A549 (cell line): ENCODE data around the gene CEP63.

Source experiments
- CEBPB ChIP-seq, 2 experiments: fragments of >200 bp in 1 of 2; sonication (Bioruptor Twin) in 1 of 2; formaldehyde crosslinking in 1 of 2; IDR thresholded peaks; 2 replicates each; pipeline ENCODE4 v1.6.1; 2012 to 2016
- JUN ChIP-seq, 2 experiments: fragments of >200 bp; sonication (Bioruptor Twin); formaldehyde crosslinking; IDR thresholded peaks; 2 replicates in 1 of 2; 3 replicates in 1 of 2; pipeline ENCODE4 v1.6.1; 2016 to 2017
- POLR2A ChIP-seq: IDR thresholded peaks from 2 replicates; pipeline ENCODE4 v1.6.1; 2012; ENCODE audit warnings: mild to moderate bottlenecking, low read length
- REST ChIP-seq: fragments of 200-600 bp; sonication (generic); IDR thresholded peaks from 2 replicates; pipeline ENCODE4 v1.6.1; 2016; ENCODE audit warnings: antibody characterized with exemption, mild to moderate bottlenecking, moderate library complexity
- TF ChIP-seq, protein P1 (sequence below): fragments of >200 bp; sonication (Bioruptor Twin); formaldehyde crosslinking; IDR thresholded peaks from 3 replicates; pipeline ENCODE4 v1.5.1; 2016
- TF ChIP-seq, protein P2 (sequence below): IDR thresholded peaks from 2 replicates; pipeline ENCODE4 v1.6.1; 2012

DNA sequence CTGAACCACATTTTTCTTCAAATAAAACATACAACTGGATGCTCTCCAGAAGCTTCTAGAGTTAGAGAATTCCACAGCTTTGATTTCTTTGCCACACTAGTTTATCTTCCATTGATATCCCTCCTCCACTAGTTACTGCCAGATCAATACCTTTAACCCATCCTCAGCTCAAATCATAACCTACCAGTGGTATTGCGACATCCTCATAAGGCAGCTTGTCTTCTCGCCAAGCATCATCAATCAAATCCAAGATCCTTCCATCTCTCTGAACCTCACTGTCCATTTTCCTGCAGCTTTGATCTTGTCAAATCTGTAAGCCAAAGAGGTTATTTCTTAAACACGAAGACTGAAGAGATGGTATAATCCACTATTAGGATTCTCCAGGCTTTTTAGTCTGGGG, 3.2 kb upstream of the CEP63 start:
- TF ChIP-seq JUN (IDR thresholded peaks at IDR 0.05) (no peak), REST (no peak), CEBPB (IDR thresholded peaks at IDR 0.05) (peak; percentile 40 to 81; a peak in 3 of 4 replicates), POLR2A (no peak)
- TF ChIP-seq, protein P1, sequence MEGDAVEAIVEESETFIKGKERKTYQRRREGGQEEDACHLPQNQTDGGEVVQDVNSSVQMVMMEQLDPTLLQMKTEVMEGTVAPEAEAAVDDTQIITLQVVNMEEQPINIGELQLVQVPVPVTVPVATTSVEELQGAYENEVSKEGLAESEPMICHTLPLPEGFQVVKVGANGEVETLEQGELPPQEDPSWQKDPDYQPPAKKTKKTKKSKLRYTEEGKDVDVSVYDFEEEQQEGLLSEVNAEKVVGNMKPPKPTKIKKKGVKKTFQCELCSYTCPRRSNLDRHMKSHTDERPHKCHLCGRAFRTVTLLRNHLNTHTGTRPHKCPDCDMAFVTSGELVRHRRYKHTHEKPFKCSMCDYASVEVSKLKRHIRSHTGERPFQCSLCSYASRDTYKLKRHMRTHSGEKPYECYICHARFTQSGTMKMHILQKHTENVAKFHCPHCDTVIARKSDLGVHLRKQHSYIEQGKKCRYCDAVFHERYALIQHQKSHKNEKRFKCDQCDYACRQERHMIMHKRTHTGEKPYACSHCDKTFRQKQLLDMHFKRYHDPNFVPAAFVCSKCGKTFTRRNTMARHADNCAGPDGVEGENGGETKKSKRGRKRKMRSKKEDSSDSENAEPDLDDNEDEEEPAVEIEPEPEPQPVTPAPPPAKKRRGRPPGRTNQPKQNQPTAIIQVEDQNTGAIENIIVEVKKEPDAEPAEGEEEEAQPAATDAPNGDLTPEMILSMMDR: no peak
- TF ChIP-seq, protein P2, sequence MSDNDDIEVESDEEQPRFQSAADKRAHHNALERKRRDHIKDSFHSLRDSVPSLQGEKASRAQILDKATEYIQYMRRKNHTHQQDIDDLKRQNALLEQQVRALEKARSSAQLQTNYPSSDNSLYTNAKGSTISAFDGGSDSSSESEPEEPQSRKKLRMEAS: no peak
